IPS-NIHi11 (cell line): ENCODE measurements around the gene GABRR1.

ENCODE experiments used
- DNase-seq: peaks from one replicate; pipeline ENCODE4 v3.0.0; 2012; ENCODE audit warnings: mixed read lengths, low spot score

The GABRR1 gene

DNA sequence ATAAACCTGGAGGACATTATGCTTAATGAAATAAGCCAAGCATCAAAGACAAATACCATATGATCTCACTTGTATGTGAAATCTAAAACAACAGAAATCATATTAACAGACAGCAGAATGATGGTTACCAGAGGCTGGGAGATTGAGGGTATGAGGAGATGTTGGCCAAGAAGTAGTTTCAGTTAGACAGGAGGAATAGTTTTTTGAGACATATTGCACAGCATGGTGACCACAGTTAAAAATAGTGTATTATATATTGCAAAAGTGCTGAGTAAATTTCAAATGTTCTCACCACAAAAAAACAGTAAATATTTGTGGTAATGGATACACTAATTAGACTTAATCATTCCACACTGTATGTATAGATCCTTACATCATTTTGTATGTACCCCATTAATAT is 1.8 kb downstream of the GABRR1 start:
- no peak for DNase-seq

DNA sequence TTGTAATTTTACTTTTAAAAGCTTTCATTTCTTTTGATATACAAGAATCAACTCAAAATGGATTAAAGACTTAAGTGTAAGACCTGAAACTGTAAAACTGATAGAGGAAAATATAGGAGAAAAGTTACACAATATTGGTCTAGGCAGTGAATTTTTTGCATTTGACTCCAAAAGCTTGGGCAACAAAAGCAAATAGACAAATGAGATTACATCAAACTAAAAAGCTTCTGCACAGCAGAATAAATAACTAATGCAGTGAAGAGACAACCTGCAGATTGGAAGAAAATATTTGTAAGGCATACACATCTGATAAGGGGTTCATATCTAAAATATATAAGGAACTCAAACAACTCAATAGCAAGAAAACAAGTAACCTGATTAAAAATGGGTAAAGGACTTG is 3.0 kb downstream of the GABRR1 start:
- no peak for DNase-seq

DNA sequence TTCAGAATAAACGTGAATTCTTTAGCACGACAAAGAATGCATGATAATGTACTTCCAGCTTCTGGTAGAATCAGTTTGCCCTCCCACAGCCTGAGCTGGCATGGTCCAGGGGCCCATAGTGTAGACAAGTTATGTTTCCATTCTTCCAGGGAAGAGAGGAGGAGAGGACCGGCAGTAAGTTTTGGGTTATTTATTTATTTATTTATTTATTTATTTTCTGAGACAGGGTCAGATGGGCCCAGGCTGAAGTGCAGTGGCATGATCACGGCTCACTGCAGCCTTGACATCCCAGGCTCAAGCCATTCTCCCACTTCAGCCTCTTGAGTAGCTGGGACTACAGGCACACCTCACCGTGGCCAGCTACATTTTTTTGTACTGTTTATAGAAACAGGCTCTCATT is 4.7 kb downstream of the GABRR1 start:
- no peak for DNase-seq

DNA sequence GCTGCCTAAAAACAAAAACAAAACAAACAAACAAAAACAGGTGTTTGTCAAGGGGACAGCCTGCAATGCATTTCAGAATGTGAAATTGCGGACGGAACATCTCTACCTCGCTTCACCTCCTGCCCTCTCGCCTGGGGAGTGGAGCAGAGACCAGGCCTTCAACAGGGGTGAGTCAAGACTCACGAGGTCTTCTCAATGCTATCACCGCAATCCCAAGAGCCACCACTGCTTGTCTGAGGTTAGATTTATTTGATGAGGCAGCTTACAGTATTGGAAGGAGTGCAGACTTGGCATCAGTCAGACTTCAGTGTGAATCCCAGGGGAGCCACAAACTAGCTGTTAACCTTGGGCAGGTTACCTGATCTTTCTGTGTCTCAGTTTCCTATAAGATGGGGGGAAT is 7.7 kb downstream of the GABRR1 start:
- no peak for DNase-seq

DNA sequence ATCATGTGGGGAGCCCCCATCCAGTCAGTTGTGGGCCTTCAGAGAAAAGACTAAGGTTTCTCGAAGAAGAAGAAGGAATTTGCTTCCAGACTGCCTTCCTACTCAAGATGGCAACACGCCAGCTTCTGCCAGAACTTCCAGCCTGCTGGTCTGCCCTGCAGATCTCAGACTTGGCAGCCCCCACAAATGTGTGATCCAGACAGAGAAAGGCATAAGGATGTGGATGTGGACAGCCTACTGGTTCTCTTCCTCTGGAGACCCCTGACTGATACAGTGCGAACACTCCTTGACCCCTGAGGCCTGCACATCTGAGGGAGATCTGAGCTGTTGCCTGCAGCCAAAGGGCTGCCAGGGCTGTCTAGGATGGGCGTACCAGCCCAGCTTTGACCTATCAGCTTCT is 8.6 kb downstream of the GABRR1 start:
- no peak for DNase-seq

DNA sequence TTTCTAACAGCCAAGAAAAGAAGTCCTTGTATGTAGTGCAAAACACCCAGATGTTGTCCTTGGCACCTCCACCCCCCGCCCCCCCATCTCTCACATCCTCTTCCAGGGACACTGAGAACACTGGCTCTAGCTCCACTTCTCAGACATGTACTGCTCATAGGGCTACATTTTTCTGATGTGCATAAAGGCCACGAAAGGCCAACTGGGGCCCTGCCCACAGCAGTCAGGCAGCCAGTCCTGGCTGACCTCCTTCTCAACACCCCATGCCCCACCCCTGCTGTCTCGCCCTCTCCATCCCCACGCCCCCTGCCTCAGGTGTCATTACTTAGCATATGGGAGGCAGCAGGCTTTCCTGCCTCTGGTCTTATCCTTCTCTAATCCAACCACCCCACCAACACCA is 11.3 kb downstream of the GABRR1 start:
- DNase-seq = peak; percentile 49

DNA sequence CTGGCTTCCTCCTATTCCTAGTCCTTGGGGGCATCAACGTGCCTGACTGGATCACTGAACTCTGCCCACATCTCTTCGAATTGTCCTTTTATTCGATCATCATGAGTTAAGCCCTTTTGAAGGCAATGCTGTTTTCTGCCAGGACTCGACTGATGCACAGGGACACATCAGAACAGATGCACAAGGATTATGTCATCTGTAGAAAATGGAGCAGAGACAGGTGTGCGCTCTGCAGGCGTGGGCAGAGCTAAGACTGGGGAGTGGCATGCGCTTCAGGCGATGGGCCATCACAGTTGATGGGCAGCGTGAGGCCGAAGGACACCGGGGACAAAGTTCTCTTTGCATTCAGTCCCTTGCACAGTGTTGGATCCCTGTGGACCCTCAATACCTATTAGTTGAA is 13.1 kb downstream of the GABRR1 start:
- DNase-seq = no peak

DNA sequence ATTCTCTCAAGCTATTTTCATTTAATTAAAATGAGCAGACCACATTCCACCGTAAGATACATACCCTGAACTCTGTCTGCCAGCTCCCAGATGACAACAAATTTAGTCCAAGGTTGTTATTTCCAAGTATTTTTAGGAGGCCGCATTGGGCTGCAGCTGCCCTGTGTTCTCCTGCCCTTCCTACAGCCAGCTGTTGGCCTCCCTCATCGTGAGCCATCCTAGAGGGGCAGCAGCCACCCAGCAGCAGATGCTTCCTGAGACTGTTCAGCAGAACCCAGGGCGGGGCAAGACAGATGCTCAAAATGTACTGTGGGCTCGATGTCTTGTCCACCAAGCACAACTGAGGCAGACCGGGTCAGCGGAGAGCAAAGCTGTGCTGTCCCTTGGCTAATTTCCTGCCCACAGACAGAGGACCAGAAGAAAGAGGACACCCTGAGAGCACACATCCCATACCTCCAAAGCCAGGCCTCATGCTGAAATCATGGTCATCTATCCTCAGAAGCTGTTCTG is 16.4 kb downstream of the GABRR1 start:
- no peak for DNase-seq

DNA sequence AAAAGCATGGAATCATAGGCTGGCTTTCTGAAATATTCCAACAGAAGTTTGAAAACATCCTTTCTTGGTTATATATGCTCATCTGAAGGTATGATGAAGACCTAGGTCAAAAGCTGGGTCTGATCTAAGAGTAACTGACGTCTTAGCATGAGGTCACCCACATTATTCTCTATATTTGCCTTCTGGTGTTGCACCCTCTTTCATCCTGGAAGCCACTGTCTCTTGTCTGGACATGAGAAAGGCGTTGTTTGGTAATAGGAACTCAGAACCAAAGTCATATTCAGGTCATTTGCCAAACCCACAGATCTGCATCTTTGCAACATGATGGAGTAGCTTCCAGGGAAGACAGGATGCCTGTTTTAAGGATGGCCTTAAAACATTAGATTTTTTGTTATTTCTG is 17.6 kb downstream of the GABRR1 start:
- DNase-seq = no peak

DNA sequence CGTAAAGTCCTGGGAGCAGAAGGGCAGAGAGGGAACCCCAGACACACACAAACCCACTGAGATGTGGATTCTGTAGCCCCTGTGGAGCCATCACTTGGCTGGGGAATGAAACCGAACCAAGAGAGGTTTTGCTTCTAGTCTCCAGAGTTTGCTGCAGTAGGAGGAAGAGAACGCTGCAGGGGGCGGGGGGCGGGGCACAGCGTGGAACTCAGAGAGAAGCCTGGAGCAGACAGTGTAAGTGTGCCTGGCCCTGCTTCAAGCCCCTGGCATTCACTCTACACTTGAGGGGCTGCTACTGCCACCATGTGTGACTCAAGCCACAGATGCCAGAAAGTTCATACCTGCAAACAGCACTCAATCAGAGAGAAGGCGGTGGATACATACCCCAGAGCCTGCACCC is 18.9 kb downstream of the GABRR1 start:
- DNase-seq = peak; percentile 30

DNA sequence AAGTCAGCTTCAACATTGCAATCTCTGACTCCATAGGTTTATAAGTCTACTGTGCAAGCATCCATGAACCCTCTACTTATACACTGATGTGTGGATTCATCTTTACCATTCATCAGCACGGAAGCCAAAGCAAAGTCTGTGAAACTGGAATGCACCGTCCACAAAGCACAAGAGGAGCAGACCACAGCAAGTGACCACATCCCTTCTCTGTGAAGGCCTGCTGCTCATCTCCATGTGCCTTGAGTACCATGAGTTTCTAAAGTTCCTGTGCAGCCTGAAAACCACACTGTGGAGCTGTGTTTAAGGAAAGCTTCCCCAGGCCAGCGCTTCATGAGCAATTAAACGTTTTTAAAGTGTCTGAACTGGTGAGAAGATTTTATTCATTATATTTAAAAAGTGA is 20.0 kb downstream of the GABRR1 start:
- DNase-seq = no peak

DNA sequence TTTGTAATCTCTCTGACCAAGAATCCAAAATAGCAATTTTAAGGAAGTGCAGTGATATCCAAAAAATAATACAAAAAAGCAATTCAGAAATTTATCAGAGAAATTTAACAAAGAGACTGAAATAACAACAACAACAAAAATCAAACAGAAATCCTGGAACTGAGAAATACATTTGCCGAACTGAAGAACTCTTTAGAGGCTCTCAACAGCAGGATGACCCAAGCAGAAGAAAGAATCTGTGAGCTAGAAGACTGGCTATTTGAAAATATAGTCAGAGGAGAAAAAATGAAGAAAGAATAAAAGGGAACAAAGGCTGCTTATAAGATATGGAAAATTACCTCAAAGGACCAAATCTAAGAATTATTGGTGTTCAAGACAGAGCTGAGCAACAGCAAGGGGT is 22.6 kb downstream of the GABRR1 start:
- no peak for DNase-seq

DNA sequence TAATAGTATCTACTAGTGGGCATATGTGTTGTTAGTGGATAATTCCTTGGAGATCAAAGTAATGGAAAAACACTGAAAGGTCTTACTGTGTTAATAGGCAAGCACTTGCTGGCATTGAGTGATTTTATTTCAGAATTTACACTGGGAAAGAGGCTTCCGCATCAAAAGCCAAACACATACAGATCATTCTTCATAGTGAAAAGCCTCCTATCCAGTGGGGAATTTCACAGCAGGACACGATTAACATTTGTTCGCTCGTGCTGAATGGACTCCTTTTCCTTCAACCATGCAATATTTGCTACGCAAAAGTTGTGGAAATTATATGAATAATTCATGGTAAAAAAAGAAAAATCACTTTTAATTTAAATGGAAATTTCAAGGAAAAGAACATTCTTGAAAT is 26.4 kb downstream of the GABRR1 start:
- no peak for DNase-seq

DNA sequence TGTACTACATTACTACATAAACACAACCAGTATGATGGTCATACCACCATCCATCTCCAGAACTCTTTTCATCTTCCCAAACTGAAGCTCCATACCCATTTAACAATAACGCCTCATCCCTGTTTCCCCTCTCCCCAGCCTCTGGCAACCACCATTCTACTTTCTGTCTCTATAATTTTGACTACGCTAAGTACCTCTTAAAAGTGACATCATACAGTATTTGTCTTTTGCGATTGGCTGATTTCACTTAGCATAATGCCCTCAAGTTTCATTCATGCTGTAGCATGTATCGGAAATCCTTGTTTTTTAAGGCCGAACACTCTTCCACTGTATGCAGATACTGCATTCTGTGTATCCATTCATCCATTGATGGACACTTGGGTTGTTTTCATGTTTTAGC is 29.7 kb downstream of the GABRR1 start:
- DNase-seq = no peak

DNA sequence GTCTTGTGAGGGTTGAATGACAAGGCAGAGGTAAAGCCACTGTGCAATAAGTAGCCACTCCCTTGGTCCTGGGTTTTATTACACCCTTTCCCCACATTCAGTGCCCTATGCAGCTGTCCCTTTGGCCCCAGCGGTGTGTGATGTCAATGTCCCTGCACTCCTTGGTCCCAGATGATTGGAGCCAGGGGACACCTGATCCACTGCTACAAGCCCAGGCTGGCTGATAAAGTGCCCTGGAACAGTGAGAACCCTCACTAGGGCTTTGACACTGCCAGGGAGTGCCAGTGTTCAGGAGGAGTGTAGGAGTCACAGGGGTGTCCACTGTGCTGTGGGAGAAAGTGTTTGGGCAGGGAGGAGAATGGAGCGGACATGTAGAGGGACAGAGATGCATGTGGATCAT is 30.4 kb downstream of the GABRR1 start:
- no peak for DNase-seq

DNA sequence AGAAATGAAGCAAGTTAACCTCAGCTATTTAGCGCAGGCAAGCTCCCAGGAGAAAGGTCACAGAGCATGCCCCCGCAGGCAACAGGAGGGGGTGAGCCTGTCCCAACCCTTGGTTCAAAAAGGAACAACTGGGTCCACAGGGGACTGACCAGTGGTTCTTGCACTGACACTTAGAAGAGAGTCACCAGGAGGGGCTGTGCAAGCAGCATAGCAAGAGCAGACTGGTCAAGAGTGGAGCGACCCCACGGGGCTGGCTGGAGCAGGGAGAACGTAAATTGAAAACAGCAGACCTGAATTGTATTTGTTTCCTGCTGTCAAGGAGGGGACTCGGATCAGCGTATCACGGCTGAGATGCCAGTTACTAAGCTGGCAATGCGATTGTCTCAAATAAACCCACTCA is 32.8 kb downstream of the GABRR1 start:
- no peak for DNase-seq

DNA sequence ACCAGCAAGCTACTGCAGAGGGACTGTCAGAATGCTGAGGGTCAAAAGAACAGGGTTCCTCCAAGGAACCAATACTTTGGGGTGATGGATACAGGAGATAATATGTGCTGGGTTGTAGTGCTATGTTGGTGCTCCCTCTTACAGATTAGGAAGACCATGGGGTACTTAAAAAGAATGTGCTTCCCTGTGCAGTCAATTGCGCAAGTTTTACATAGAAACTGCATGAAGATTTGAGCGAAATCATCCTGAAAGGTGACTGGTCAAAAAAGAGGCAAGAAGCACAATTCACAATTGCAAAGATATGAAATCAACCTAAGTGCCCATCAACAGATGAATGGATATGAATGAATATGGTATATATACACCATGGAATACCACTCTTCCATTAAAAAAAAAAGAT is 33.9 kb downstream of the GABRR1 start:
- DNase-seq = no peak

DNA sequence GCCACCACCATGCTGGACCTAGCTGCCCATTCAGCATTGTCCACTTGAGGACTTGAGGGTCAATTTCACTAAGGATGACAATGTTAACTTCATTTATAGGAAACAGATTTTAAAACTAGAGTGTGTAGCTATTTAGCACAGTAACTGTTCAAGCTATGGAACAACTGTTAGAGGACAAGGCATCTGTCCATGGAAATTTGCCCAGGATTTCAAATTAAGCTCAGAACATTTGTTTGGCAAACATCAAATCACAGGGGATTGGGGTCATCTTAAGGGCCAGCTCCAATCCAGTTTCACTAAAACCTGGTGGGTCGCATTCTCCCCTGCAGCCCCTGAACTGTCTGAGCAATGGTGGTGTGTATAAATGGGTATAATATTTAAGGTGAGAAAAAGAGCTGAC is 36.2 kb downstream of the GABRR1 start:
- no peak for DNase-seq

DNA sequence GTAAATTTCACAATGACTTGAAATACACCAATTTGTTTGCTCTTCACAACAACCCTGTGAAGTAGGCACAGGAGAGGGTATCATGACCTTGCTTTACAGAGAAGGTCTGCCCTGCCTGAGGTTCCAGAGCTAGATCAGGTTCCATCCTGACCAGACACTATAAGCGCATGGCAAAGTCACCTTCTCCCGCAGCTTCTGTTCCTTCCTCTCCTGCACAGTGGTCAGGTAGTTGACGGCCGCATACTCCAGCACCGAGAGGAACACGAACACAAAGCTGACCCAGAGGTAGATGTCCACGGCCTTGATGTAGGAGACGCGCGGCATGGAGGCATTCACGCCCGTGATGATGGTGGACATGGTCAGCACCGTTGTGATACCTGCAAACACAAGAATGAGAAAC is 37.0 kb downstream of the GABRR1 start:
- no peak for DNase-seq

DNA sequence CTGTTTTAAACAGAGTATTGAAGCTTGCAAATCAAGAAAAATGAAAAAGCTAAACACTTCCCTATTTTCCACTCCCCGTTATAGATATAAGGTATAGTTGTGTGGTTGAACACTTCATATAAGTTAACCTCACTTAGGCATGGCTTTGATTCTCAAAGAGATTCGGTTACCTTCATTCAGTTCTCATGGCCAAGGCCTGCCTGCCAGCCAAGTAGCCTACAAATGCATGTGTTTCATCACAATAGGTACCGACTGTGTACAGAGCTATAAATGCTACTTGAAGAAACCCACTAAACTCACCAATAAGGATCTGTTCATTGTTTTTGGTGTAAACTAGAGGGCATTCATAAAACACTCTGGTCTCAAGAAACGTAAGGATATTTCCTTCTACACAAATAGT is 43.5 kb downstream of the GABRR1 start:
- no peak for DNase-seq

DNA sequence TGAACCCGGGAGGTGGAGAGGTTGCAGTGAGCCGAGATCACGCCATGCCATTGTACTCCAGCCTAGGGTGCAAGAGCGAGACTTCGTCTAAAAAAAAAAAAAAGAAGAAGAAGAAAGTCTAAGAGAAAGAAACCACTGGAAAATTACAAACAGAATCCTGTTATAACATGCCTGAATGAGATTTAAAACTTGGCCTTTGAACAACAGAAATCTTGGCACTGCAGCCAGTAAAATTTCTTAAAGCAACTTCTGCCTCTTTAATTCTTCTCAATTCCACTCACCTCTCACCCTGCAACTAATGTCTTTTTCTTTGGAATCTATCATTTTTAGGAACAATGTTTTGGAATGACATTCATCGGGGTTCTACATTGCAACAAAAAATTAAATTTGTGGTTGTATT is 45.0 kb downstream of the GABRR1 start:
- DNase-seq = no peak

DNA sequence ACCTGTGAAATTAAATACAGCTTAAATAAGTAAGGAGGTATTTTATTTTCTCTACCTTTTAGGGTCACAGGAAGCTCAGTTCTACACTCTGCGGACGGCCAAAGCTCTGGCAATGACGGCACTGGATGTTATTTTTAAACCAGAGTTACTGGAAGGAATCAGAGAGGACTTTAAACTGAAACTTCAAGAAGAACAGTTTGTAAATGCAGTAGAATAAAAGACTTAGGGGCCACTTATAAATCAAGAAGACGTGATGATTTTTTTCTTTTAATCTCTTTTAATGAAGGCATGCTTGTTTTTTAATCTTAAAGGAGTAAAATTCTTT is 55.1 kb downstream of the GABRR1 start:
- DNase-seq = no peak

DNA sequence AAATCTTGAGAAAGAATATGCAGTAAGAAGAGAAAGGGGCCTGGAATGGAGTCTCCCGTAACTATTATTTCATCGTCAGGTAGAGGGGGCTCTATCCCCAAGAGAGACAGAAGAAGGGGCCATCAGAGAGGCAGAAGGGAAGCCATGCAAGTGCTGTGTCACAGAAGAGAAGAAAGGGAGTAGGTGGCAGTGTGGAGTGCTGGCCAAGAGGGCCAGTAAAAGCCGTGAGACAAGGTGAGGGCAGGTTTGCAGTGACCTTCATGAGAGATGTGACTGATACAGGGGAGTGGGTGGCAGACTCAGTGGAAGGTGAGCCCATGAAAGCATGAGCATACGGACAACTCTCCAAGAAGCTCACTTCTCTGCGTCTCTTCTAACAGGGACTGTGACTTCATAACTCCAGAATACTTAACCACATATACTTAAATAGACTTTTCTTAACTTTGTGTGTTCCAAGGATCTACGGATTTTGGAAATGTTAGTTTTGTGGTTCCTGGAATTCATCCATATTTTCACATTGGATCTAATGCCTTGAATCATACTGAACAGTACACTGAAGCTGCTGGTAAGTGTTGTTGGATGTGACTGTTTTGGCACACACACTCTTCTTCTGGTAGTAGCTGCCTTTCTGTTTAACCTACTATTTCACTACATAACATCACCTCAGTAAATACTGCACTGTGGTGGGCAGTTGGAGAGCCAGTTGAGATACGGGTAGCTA is 55.7 kb downstream of the GABRR1 start:
- DNase-seq = peak; percentile 51

DNA sequence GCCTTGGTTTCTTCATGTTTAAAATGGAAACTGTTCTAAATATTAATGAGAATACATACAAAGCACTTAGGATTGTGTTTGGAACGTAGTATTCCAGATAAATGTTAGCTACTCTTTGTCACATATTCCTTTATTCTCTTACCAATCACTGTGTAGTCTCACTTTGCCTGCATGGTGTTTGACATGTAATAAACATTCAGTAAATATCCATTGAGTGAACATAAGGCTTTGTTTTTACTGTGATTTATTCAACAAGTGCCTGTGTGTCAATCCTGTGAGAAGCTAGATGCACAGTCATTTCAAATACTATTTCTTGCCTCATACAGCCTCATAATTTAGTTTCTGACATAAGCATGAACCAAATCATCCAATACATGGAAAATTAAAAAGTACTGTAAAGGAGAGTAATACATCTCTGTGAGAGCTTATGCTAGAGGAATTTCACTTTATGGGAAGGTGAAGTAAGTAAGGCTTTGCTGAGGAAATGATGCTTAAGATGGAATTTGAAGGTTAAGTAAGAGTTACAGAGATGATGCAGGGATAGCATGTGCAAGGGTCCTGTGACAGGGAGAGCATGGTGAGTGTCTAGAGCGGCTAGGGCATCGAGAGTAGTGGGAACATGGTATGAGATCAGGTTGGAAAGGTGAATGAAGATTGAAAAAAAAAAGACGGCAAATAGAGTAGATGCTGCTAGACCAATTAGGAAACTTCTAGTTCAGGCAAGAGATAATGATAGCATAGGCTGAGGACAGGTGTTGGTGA is 56.6 kb downstream of the GABRR1 start:
- DNase-seq = no peak
